ENCODE data around the gene DNA2.

DNA sequence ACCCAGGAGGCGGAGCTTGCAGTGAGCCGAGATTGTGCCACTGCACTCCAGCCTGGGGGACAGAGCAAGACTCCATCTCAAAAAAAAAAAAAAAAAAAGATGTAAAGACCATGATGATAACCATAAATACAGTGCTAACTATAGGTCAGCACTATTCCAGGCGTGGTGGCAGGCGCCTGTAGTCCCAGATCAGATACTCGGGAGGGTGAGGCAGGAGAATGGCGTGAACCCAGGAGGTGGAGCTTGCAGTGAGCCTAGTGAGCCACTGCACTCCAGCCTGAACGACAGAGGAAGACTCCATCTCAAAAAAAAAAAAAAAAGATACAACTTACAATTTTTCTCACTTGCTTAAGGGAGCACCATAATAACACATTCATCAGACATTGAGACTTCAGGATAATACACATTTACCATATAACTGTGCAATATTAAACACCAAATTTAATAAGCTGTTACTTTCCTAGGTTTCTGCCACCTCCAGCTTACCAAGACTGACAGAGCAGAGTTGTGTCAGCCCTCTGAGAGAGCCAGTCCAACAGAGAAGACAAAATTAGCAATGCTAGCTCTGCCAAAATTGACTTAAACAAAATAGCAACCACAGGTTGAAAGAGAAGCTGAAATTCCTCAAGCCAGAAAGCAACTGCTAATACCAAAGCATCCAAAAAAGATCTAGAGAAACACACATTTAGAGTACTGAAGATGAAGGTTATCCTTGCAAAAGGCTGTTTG lies 8.2 kb downstream of the DNA2 start:
- TF ChIP-seq, protein P1, sequence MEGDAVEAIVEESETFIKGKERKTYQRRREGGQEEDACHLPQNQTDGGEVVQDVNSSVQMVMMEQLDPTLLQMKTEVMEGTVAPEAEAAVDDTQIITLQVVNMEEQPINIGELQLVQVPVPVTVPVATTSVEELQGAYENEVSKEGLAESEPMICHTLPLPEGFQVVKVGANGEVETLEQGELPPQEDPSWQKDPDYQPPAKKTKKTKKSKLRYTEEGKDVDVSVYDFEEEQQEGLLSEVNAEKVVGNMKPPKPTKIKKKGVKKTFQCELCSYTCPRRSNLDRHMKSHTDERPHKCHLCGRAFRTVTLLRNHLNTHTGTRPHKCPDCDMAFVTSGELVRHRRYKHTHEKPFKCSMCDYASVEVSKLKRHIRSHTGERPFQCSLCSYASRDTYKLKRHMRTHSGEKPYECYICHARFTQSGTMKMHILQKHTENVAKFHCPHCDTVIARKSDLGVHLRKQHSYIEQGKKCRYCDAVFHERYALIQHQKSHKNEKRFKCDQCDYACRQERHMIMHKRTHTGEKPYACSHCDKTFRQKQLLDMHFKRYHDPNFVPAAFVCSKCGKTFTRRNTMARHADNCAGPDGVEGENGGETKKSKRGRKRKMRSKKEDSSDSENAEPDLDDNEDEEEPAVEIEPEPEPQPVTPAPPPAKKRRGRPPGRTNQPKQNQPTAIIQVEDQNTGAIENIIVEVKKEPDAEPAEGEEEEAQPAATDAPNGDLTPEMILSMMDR (conservative IDR thresholded peaks at IDR 0.05 in 1 of 2, IDR thresholded peaks at IDR 0.05 in 1 of 2; ENCODE audit: low read depth in 1 of 2, low read length in 2 of 2), result no peak
- no peak for TF ChIP-seq EZH2 (IDR thresholded peaks at IDR 0.05; ENCODE audit: low read length, missing control alignments)

Data from fibroblast of lung (primary cell).